Right ventricle myocardium inferior (tissue), 1 donor: Measurements from ENCODE around the gene TTYH2. TPM values are rescaled to one million over a fixed set of nuclear protein-coding genes. Genes with fewer than 3 reads are reported as not detected.
A peak's percentile ranks its signal among the peaks of the same experiment; 100 is the strongest.

Experiments used
- ATAC-seq: fragments of 200-7000 bp; cut with Tn5 transposase; one replicate; pipeline ENCODE4 v1.9.1; 2020; ENCODE audit warnings: mild to moderate bottlenecking, moderate library complexity
- DNase-seq: peaks from one replicate; pipeline ENCODE4 v3.0.0; 2021; ENCODE audit errors: missing footprints
- intact Hi-C: fragments of 100-400 bp; cut with DNase I; formaldehyde crosslinking; loops from one replicate; pipeline ENCODE4 v1.11.0; 2022
- total RNA-seq: library from RNA; stranded (reverse); fragmentation: NEBNext Ultra II Directional; extraction: Animal tissue kit (Norgen Biotek cat#: 25700); gene quantifications from one replicate; pipeline ENCODE4 v1.2.1, GENCODE V29; 2021
- donor health status: DM: no; HTN: yes; CAD: no; lungs with severe emphysema.

Gene TTYH2
- total RNA-seq, 1 donor from 2014 or later = 39.2 TPM

DNA sequence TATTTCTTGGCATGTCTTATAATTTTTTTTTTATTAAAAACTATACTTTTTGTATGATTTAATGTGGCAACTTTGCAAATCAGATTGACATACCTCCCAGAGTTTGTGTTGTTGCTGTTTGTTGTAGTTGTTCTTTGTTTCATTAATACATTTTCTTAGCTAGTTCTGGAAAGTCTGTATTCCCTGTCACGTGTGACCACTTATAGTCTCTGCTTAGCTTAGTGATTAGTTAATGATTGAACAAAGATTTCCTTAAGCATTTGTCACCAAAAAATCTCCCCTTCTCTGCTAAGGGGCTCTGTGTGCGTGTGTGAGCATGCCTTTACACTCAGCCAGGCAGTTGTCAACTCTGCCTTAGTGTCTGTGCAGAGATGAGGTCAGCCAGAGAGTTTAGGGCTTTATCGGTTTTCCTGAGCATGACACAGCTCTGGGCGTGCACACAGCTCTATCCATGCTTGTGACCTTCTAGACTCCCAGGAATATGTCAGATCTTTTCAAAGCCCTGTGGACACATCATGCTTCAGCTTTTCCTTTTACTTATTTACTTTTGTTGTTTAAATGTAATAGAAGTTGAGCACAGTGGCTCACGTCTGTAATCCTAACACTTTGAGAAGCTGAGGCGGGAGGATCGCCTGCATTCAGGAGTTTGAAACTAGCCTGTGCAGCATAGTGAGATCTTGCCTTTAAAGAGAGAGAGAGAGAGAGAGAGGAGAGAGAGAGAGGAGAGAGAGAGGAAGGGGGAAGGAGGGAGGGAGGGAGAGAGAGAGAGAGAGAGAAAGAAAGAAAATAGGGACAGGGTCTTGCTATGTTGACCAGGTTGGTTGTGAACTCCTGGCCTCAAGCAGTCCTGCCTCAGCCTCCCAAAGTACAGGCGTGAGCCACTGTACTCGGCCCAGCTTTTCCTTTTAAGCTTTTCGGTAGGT, 82.5 kb downstream of the TTYH2 start:
- ATAC-seq = peak; percentile 93
- peak; percentile 62 for DNase-seq
- intact Hi-C loops = loop anchor here (1.0 to 5.0 kb wide), 3 partner anchors 53 to 156 kb away; partner anchors contain the start of gene TTYH2

DNA sequence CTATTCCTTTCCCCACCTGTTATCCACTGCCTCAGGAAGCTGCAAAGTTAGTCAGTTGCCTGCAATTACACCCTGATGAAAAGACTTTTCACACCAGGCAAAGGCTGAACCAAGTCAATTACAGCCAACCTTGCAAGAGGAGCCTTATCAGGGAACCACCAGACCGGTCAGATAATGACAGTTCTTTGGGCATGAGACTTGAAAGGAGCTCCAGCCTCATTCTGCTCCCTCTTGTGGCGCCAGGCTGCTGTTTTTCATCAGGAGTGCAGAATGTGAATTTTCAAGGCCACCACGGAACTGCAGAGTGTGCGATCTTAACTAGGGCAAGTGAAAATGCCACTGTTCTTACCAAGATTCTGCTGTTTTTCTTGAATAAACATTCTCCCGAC, 83.2 kb downstream of the TTYH2 start:
- DNase-seq (peak; percentile 64), ATAC-seq (peak; percentile 86)
- intact Hi-C loops = loop anchor here (1.0 to 5.0 kb wide), 3 partner anchors 53 to 156 kb away; partner anchors contain the start of gene TTYH2

DNA sequence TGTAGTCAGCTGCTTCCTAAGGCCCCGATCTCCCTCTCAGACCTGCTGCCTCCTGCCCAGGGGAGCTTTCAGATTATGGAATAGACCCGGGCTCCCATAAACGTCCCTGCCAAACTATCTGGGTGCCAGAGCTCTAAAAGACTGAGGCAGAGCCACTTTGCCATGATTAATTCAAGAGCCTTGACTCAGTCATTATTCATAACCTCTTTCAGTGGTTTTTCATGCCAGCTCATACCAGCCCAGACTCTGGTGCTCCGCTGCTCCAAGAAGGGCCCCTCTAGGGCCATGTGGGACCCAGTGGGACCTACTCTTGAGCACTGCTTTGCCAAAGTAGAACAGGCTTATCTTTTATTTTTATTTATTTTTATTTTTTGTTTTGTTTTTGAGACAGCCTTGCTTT, 84.6 kb downstream of the TTYH2 start:
- DNase-seq = no peak
- no peak for ATAC-seq
- intact Hi-C loops = loop anchor here (2.0 to 5.0 kb wide), 2 partner anchors 63 to 154 kb away; partner anchors contain the start of gene BTBD17

DNA sequence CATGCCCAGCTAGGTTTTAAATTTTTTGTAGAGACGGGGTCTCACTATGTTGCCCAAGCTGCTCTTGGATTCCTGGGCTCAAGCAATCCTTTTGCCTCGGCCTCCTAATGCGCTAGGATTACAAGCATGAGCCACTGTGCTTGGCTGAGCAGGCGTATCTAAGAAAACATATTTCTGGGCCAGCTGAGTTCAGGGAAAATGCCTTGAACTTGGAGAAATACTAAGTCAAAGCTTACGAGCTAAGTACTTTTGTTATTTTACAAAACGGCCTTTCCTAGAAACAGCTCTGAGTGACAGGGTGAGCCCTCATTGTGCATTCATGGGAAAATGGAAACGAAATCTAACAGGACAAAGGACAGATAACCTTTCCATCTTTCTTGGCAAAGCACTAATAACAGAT, 85.4 kb downstream of the TTYH2 start:
- no peak for ATAC-seq
- no peak for DNase-seq
- intact Hi-C loops = loop anchor here (2.0 to 5.0 kb wide), 2 partner anchors 62 to 154 kb away; partner anchors contain the start of gene BTBD17

DNA sequence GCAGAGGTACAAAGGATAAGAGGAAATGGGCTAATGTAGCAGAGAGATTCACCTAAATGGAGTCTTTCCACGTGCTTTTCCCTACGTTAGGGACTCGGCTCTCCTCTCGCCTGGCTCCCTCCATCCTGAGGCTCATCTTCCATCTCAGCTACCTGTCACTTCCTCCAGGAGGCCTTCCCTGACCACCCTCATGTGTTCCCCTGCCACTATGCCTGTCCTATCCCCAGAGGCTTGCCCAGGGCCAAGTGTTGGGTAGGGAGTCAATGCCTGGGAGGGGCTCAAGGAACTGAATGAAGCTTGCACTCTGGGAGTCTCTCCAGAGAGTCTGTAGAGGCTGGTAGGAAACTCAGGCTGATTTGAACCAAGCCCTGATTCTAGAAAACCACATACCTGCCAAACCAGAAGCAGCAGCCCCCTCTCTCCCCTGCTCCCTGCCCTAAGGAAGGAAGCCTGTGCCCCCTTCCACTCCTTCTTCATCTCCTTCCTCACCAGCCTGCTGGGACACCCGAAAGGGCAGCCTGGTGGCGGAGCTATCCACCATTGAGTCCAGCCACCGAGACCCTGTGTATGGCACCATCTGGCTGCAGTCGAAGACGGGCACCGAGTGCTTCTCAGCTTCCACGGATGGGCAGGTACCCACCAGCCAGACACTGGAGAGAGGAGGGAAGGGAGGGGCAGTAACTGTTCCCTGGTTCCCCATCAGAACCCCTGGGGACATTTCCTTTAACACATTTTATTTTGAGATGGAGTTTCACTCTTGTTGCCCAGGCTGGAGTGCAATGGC, 86.0 kb downstream of the TTYH2 start:
- no peak for ATAC-seq
- DNase-seq = peak; percentile 30

DNA sequence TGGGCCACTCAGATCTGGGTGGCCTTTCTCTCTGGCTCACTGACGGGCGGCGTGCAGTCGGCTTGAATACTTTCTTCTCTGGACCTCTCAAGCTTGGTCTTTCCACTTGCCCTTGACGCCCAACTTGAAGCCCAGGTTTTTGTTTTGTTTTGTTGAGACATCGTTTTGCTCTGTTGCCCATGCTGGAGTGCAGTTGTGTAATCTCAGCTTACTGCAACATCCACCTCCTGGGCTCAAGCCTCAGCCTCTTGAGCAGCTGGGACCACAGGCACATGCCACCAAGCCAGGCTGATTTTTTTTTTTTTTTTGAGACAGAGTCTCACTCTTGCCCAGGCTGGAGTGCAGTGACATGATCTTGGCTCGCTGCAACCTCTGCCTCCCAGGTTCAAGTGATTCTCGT, 89.9 kb downstream of the TTYH2 start:
- no peak for ATAC-seq
- intact Hi-C loops = loop anchor here (5.0 kb wide), 1 partner anchor 189 kb away; no protein-coding TSS in a partner anchor

More for the DNA sequence above, 86.0 kb downstream of the TTYH2 start:
- intact Hi-C loops = loop anchor here (2.0 to 5.0 kb wide), 4 partner anchors 55 to 193 kb away; partner anchors contain the start of gene BTBD17

DNA sequence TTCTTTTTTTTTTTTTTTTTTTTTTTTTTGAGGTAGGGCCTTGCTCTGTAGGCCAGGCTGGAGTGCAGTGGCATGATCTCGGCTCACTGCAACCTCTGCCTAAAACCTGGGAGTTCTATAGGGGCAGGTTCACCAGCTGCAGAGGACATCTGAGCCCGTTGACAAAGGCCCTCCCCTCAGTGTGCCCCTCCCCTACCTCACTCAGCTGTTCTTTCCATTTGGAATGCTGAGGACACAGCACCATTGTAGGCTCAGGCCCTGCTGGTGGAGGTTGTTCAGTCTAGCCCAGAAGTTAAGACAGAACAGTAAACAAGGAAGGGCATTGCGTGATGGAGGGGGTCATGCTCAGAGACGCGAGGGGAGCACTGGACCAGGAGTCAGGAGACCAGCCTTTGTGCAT, 90.8 kb downstream of the TTYH2 start:
- ATAC-seq = no peak
- DNase-seq = peak; percentile 14
- intact Hi-C loops = loop anchor here (5.0 kb wide), 1 partner anchor 188 kb away; no protein-coding TSS in a partner anchor

More for the DNA sequence above, 89.9 kb downstream of the TTYH2 start:
- DNase-seq = peak; percentile 18

DNA sequence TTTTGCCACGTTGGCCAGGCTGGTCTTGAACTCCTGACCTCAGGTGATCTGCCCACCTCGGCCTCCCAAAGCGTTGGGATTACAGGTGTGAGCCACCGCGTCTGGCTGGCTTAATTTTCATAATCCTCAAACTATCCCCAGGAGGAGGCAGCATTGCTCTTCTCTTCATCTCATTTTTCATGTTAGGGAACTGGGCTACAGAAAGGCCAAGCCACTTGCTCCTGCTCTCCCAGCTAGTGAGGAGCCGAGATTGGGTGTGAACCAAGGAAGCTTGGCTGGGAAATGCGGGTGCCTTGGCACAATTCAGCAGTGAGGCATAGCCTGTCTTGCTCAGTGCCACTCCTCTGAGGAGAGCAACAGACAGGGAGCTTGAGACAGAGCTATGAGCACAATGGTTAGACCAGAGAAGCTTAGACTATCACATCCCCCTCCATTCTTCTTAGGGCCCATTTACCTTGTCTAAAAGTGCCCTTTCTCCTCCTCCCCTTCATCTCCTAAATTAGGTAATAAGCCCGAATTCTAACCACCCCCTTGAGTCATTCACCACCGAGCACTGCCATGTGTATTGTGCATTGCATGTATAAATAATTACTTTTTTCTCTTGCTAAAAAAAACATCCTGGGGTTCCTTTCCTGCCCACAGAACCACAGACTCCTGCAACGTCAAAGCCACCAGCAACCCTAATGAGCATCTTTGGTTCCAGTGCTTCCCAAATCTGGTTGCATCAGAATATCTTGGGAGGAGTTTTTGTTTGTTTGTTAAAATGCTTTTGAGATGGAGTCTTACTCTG, 92.7 kb downstream of the TTYH2 start:
- DNase-seq = peak; percentile 5
- no peak for ATAC-seq
- intact Hi-C loops = no loop called here

DNA sequence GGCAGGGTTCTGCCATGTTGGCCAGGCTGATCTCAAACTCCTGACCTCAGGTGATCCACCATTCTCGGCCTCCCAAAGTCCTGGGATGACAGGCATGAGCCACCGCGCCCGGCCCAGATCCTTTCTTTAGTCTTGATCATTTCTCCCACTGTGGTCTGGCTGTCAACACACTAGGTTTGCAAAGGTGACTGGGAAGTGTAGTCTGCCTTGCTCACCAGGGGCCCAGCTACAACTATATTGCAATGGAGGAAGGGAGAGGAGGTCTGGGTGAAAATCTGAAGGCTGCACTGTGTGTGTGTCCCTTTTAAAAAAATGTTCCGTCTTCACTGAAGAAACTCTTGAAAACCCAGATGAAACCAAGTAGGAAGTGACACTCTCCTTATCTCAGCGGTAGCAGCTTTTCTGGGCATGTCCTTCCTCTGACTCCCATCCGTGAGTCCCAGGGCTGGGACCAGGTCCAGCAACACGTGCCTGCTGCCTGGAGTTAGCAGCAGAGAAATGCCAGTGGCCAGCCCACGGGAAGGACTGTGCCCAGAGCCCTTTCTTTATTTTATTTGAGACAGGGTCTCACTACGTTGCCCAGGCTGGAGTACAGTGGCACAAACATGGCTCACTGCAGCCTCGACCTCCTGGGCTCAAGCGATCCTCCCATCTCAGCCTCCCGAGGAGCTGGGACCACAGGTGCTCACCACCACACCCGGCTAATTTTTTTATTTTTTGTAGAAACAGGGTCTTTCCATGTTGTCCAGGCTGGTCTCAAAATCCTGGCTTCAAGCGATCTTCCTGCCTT, 94.8 kb downstream of the TTYH2 start:
- intact Hi-C loops = no loop called here
- ATAC-seq (peak; percentile 84), DNase-seq (peak; percentile 82)

DNA sequence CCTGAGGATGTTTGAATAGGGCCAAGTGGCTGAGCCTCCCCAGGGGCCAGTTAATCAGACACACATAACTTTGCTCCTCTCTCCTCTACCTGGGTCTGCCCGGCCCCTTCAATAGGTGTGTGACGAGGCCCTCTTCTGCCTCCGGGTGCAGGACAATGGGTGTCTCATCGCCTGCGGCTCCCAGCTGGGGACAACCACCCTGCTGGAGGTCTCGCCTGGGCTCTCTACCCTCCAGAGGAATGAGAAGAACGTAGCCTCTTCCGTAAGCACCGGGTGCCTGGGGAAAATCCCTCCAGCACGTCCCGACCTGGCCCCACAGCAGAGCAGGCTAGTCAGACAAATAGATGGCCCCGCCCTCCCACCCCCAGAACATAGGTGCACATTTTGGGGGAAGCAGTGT, 96.5 kb downstream of the TTYH2 start:
- DNase-seq = peak; percentile 48
- intact Hi-C loops = no loop called here
- no peak for ATAC-seq

Other genes with a start within 250 kb of the TTYH2 start
- 747 TPM for gene RPL38, start 9.9 kb upstream of the TTYH2 start, total RNA-seq
- not detected for gene DNAI2, start 60.7 kb downstream of the TTYH2 start, total RNA-seq
- 0.16 TPM for gene KIF19, start 112.7 kb downstream of the TTYH2 start, total RNA-seq
- gene BTBD17, start 148.3 kb downstream of the TTYH2 start, total RNA-seq = not detected
- gene GPR142, start 153.9 kb downstream of the TTYH2 start, total RNA-seq = not detected
- gene GPRC5C, start 218.5 kb downstream of the TTYH2 start, total RNA-seq = 37.2 TPM